GM12878 (cell line): Measurements from ENCODE around the gene SEC61A1. TPM values are rescaled to one million over a fixed set of nuclear protein-coding genes. Genes with fewer than 3 reads are reported as not detected.

Experiments used
- ATAC-seq: fragments of 200-7000 bp; cut with Tn5 transposase; 3 replicates; pipeline ENCODE4 v1.9.1; 2020; ENCODE audit warnings: mild to moderate bottlenecking, moderate library complexity
- BruUV-seq: library from RNA; stranded (reverse); fragments of 400-500 nt; replicated peaks from 2 replicates; lab custom pipeline; 2021; lab: Mats Ljungman, UMichigan
- CTCF ChIA-PET: fragments of 300-600 bp; sonication (Branson Sonifier 250); formaldehyde crosslinking; extraction: SDS; loops from one replicate; lab custom pipeline; 2021; ENCODE audit warnings: inconsistent platforms; lab: Yijun Ruan, JAX
- POLR2A ChIA-PET: fragments of 350-600 bp; formaldehyde crosslinking; extraction: SDS; loops from one replicate; lab custom pipeline; 2021; ENCODE audit warnings: inconsistent platforms; lab: Charles Lee
- RAD21 ChIA-PET: fragments of 300-600 bp; sonication (Branson Sonifier 250); formaldehyde crosslinking; loops from one replicate; lab custom pipeline; 2023; ENCODE audit warnings: antibody characterized with exemption; ENCODE audit not compliant: unreplicated experiment; lab: Charles Lee
- SMC1A ChIA-PET: fragments of 300-600 bp; sonication (Branson Sonifier 250); formaldehyde crosslinking; loops from one replicate; lab custom pipeline; 2023; ENCODE audit not compliant: unreplicated experiment, uncharacterized antibody; lab: Charles Lee
- DNase-seq: peaks from one replicate; pipeline ENCODE4 v3.0.0-alpha.2; 2011; ENCODE audit warnings: low read depth, low spot score
- FAIRE-seq: peaks from 3 replicates; lab custom pipeline; 2011; peaks lifted over from hg19 to GRCh38; lab: Jason Lieb, UNC
- H2AFZ ChIP-seq: 2 replicates; pipeline ENCODE4 v1.6.0; 2011; ENCODE audit warnings: low read depth, low read length, control low read depth; ENCODE audit not compliant: control insufficient read depth
- H3K27ac ChIP-seq: 2 replicates; pipeline ENCODE4 v1.5.1; 2011; ENCODE audit warnings: control low read depth; ENCODE audit not compliant: control insufficient read depth, insufficient read depth
- H3K27me3 ChIP-seq, 2 experiments: replicated peaks in 1 of 2; 2 replicates each; pipeline versions ENCODE4 v1.6.0 to v1.6.1; 2011; ENCODE audit warnings: low read length in 1 of 2; ENCODE audit not compliant: control insufficient read depth in 2 of 2, insufficient read depth in 2 of 2
- H3K36me3 ChIP-seq, 2 experiments: 2 replicates each; pipeline ENCODE4 v1.5.1; 2011; ENCODE audit warnings: low read length in 1 of 2; ENCODE audit not compliant: control insufficient read depth in 2 of 2, insufficient read depth in 2 of 2
- H3K4me1 ChIP-seq: 2 replicates; pipeline ENCODE4 v1.6.1; 2011; ENCODE audit warnings: mild to moderate bottlenecking, low read length, moderate library complexity, mixed read lengths; ENCODE audit not compliant: control insufficient read depth, insufficient read depth
- H3K4me2 ChIP-seq: 2 replicates; pipeline ENCODE4 v1.6.0; 2011; ENCODE audit warnings: control low read depth; ENCODE audit not compliant: control insufficient read depth, insufficient read depth
- H3K4me3 ChIP-seq: fragments of 200-600 bp; sonication (generic); 2 replicates; pipeline ENCODE4 v1.5.1; 2016
- H3K79me2 ChIP-seq: 2 replicates; pipeline ENCODE4 v1.6.0; 2011; ENCODE audit warnings: low read length; ENCODE audit not compliant: control insufficient read depth, insufficient read depth
- H3K9ac ChIP-seq: 2 replicates; pipeline ENCODE4 v1.8.0; 2011; ENCODE audit warnings: low read length, control low read depth, mixed read lengths; ENCODE audit not compliant: control insufficient read depth, insufficient read depth
- H3K9me3 ChIP-seq: replicated peaks from 3 replicates; pipeline ENCODE4 v1.5.1; 2011; ENCODE audit warnings: mild to moderate bottlenecking, low read length; ENCODE audit not compliant: control insufficient read depth, insufficient read depth
- H4K20me1 ChIP-seq: 2 replicates; pipeline ENCODE4 v1.6.0; 2011; ENCODE audit not compliant: control insufficient read depth, insufficient read depth
- IRF4 ChIP-seq: IDR thresholded peaks from 2 replicates; pipeline ENCODE4 v1.6.1; 2011; ENCODE audit warnings: low read depth, low read length
- MEF2A ChIP-seq: IDR thresholded peaks from 2 replicates; pipeline ENCODE4 v1.6.1; 2011; ENCODE audit warnings: low read depth, mild to moderate bottlenecking, low read length, moderate library complexity; ENCODE audit not compliant: insufficient read depth
- SREBF2 ChIP-seq: IDR thresholded peaks from 2 replicates; pipeline ENCODE4 v1.6.1; 2012; ENCODE audit warnings: mild to moderate bottlenecking, low read length
- SUPT20H ChIP-seq: IDR thresholded peaks from 2 replicates; pipeline ENCODE4 v1.6.1; 2011; ENCODE audit warnings: low read depth, mild to moderate bottlenecking, low read length, moderate library complexity, borderline replicate concordance; ENCODE audit not compliant: control insufficient read depth
- TCF3 ChIP-seq: IDR thresholded peaks from 2 replicates; pipeline ENCODE4 v1.6.1; 2012; ENCODE audit warnings: low read depth, mild to moderate bottlenecking, low read length, borderline replicate concordance; ENCODE audit not compliant: insufficient read depth
- ZBTB4 ChIP-seq: fragments of 450-650 bp; formaldehyde crosslinking; IDR thresholded peaks from 2 replicates; pipeline ENCODE4 v1.4.0; 2022; ENCODE audit warnings: mild to moderate bottlenecking, moderate library complexity
- ZNF274 ChIP-seq: IDR thresholded peaks from one replicate; pipeline ENCODE4 v1.8.0; 2011; ENCODE audit not compliant: insufficient read length, insufficient read depth
- WGBS: methylation state at CpG from one replicate; pipeline ENCODE4 v1.1.6; 2016; ENCODE audit warnings: low lambda C conversion rate; ENCODE audit not compliant: insufficient replicate concordance, insufficient coverage; ENCODE audit errors: missing lambda C conversion rate; 5-methylcytosine and 5-hydroxymethylcytosine counted together
- in situ Hi-C: fragments of 300-500 bp; cut with MboI; formaldehyde crosslinking; loops from 9 replicates; pipeline ENCODE4 v1.14.3; 2018; ENCODE audit warnings: mixed read lengths
- intact Hi-C: fragments of 100-400 bp; cut with micrococcal nuclease; formaldehyde crosslinking; loops from one replicate; pipeline ENCODE4 v1.14.2; 2022; ENCODE audit not compliant: unreplicated experiment
- polyA plus RNA-seq, 11 experiments: library from polyadenylated mRNA; depleted of rRNA in 4 of 11; unstranded in 6 of 11; stranded (reverse) in 5 of 11; fragments of >200 nt; fragmentation: Nextera tagmentation in 4 of 11; fragmentation: Illumina TruSeq in 1 of 11; extraction: Ambion mirVana in 4 of 11; extraction: Trizol in 1 of 11; gene quantifications; 1 replicate in 1 of 11; 2 replicates in 10 of 11; pipeline versions ENCODE4 v1.2.1 to v1.2.3, GENCODE V29; 2011 to 2016; ENCODE audit warnings: inconsistent platforms in 2 of 11, missing spikeins in 2 of 11, low read depth in 1 of 11
- total RNA-seq, 4 experiments: library from RNA; depleted of rRNA in 3 of 4; stranded (reverse); fragments of >200 nt in 3 of 4; fragmentation: Illumina TruSeq in 1 of 4; extraction: Trizol in 1 of 4; gene quantifications; 2 replicates each; pipeline versions ENCODE4 v1.2.1 to v1.2.3, GENCODE V29; 2013 to 2021
- TF ChIP-seq, protein P1 (sequence below): IDR thresholded peaks from 2 replicates; pipeline ENCODE4 v1.6.1; 2011; ENCODE audit warnings: low read depth, low read length, improper control_type of control experiment, borderline replicate concordance
- TF ChIP-seq, protein P2 (sequence below): fragments of 450-650 bp; IDR thresholded peaks from 2 replicates; pipeline ENCODE4 v1.6.1; 2014; ENCODE audit warnings: mild to moderate bottlenecking
- TF ChIP-seq, protein P3 (sequence below): IDR thresholded peaks from 2 replicates; pipeline ENCODE4 v1.6.1; 2012; ENCODE audit warnings: low read length, inconsistent platforms

SEC61A1 gene
- total and polyA plus RNA-seq, 10 of the 15 experiments (the other 5 are each of a cell fraction or from before 2014, with no cell fraction given), result 5.2 to 265 (median 142) TPM

- TF ChIP-seq, protein P1, sequence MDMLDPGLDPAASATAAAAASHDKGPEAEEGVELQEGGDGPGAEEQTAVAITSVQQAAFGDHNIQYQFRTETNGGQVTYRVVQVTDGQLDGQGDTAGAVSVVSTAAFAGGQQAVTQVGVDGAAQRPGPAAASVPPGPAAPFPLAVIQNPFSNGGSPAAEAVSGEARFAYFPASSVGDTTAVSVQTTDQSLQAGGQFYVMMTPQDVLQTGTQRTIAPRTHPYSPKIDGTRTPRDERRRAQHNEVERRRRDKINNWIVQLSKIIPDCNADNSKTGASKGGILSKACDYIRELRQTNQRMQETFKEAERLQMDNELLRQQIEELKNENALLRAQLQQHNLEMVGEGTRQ, result no peak
- TF ChIP-seq ZBTB4 (CRISPR knock-in tag), result no peak
Observed at GRCh38 chr3:128081226-128081625, 29.0 kb downstream of the SEC61A1 start (continued).

DNA sequence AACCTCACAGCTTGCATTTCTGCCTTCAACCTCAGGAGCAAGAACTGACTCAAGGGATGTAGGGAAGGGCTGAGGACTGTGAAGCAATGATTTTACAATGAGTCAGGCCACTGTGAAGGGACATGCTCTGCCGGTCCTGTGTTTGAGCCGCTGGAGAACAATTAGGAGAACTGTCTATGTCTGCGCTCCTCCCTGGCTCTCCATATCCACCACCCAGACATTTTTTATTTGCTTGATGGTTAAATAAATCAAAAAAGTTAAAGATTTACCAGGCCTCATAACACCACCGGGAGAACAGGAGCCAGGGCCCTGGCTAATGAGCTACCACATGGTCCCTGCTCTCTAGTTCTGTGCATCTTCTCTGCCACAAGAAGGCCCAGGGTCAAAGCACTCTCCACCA, 29.6 kb downstream of the SEC61A1 start:
- Histone ChIP-seq H3K79me2 (no peaks in the 10 kb centered on the region), H3K36me3 (peaks cover 3 to 23% of the 10 kb centered on the region in 2 experiments; a peak in 3 of 4 replicates), H3K4me2 (no peak overlapping the region), H3K4me3 (no peak overlapping the region), H3K27me3 (no peaks in the 10 kb centered on the region), H3K27ac (no peak overlapping the region), H3K9ac (no peak overlapping the region), H3K9me3 (no peaks in the 10 kb centered on the region), H2AFZ (no peak overlapping the region), H3K4me1 (no peaks in the 10 kb centered on the region), H4K20me1 (no peaks in the 10 kb centered on the region)
- ATAC-seq, result no peak
- no TSS peak for BruUV-seq
- FAIRE-seq, result no peak
- in situ Hi-C loops, result loop anchor here (25.0 kb wide), 1 partner anchor 530 kb away; no protein-coding TSS in a partner anchor
- TF ChIP-seq SUPT20H (no peak), SREBF2 (no peak), ZNF274 (no peak), IRF4 (no peak), TCF3 (no peak), MEF2A (no peak)
- TF ChIP-seq, protein P2, sequence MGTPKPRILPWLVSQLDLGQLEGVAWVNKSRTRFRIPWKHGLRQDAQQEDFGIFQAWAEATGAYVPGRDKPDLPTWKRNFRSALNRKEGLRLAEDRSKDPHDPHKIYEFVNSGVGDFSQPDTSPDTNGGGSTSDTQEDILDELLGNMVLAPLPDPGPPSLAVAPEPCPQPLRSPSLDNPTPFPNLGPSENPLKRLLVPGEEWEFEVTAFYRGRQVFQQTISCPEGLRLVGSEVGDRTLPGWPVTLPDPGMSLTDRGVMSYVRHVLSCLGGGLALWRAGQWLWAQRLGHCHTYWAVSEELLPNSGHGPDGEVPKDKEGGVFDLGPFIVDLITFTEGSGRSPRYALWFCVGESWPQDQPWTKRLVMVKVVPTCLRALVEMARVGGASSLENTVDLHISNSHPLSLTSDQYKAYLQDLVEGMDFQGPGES, result no peak
- TF ChIP-seq, protein P3, sequence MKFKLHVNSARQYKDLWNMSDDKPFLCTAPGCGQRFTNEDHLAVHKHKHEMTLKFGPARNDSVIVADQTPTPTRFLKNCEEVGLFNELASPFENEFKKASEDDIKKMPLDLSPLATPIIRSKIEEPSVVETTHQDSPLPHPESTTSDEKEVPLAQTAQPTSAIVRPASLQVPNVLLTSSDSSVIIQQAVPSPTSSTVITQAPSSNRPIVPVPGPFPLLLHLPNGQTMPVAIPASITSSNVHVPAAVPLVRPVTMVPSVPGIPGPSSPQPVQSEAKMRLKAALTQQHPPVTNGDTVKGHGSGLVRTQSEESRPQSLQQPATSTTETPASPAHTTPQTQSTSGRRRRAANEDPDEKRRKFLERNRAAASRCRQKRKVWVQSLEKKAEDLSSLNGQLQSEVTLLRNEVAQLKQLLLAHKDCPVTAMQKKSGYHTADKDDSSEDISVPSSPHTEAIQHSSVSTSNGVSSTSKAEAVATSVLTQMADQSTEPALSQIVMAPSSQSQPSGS, result no peak
- ChIA-PET SMC1A (no interaction called here), POLR2A (no interaction called here), CTCF (interaction anchor here (1.1 to 1.8 kb wide), 3 partner anchors 13 to 525 kb away, joined by 4 to 7 read pairs (median 4); no protein-coding TSS in a partner anchor), RAD21 (no interaction called here)
- 96% methylated on average over 4 of the region's 4 CpGs for WGBS
- no peak for DNase-seq
- intact Hi-C loops, result no loop called here
